Right lung (tissue), 5 donors: Measurements from ENCODE around the gene APOA4. TPM values are rescaled to one million over a fixed set of nuclear protein-coding genes. Genes with fewer than 3 reads are reported as not detected.

Experiments
- DNase-seq, 2 donors: peaks; one replicate each; pipeline ENCODE4 v3.0.0-alpha.2; 2013
- polyA plus RNA-seq, 5 donors: library from polyadenylated mRNA; unstranded; fragments of 120-200 nt; gene quantifications; one replicate each; pipeline versions ENCODE4 v1.2.1 to v1.2.3, GENCODE V29; 2013; ENCODE audit warnings: inconsistent platforms in 1 of 5, low replicate concordance in 1 of 5; ENCODE audit not compliant: insufficient read length in 5 of 5, insufficient read depth in 1 of 5

Gene APOA4
- polyA plus RNA-seq, 5 donors: not detected

- DNase-seq: no peak
Measured at GRCh38 chr11:116776522-116776984, 46.6 kb downstream of the APOA4 start.

- DNase-seq: no peak
Measured at GRCh38 chr11:116775975-116776374, 47.1 kb downstream of the APOA4 start.

- no peak for DNase-seq
Measured at GRCh38 chr11:116774661-116775060, 48.4 kb downstream of the APOA4 start.

DNA sequence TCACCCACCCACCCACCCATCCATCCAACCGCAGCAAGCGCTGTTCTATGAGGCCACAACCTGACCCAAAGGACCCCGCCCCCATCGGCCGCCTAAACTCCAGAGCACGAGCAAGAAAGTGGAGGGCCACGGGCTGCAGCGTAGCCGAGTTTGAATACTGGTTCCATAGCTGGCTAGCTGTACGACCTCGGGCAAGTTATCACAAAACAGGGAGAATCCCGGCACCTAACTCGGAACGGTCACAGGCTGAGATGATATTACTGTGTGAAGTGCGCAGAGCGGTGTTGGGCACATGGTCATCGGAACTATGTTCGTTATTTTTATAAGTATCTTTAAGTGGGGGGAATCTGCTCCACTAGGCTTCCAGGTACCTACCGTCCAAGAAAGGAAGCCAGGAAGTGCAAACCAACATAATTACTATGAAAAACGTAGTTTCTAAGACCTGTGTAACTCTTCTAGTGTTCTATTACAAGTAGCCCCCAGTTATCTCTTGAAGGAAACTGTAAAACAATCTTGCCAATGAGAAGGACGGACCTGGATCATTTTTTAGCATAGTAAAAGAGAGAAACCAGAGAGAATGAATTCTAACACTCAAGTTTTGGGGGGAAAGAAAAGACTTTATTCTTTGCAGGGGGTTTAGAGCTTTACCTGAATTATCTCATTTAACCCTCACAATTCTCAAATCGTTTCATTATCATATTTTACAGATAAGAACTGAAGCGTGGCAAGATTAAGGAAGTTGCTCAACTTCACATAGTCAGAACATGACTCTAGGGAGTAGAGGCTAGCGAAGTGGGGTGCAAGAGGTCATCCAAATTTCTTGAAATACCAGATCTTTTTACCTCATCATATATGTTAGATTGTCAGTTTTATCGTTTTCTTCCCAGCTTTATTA lies 49.7 kb downstream of the APOA4 start:
- no peak for DNase-seq

- peak; percentile 88 to 89 for DNase-seq
Measured at GRCh38 chr11:116772443-116773202, 50.5 kb downstream of the APOA4 start, which contains the start of gene BUD13. TSS of gene BUD13 (minus strand) at chr11:116772987. CDS start at chr11:116772964, 23 bp downstream.

GRCh38 chr11:116771935-116772334 lies 51.2 kb downstream of the APOA4 start:
- no peak for DNase-seq

Other genes starting within 250 kb of the APOA4 start
- gene BUD13, start 50.3 kb downstream of the APOA4 start, polyA plus RNA-seq: 10 to 100 TPM; 32.2 to 40.9 (median 35.1) TPM
- gene ZPR1, start 35.3 kb downstream of the APOA4 start, polyA plus RNA-seq: 10 to 100 TPM; 46.1 to 54.3 (median 52.3) TPM
- under 1 TPM in 1 of 5 donors, not detected in 4; 0.09 TPM for gene APOA5, start 31.4 kb downstream of the APOA4 start, polyA plus RNA-seq
- 1 to 10 TPM in 1 of 5 donors, under 1 TPM in 1, not detected in 3; 0.33 to 9.0 TPM for gene APOC3, start 6.6 kb upstream of the APOA4 start, polyA plus RNA-seq
- 10 to 100 TPM in 1 of 5 donors, 1 to 10 TPM in 4; 3.3 to 33.2 (median 4.4) TPM for gene APOA1, start 14.3 kb upstream of the APOA4 start, polyA plus RNA-seq